ENCODE measurements around the gene NTNG1.

GRCh38 chr1:107362468-107363140 is 221.8 kb downstream of the NTNG1 start:
- TF ChIP-seq, protein P1, sequence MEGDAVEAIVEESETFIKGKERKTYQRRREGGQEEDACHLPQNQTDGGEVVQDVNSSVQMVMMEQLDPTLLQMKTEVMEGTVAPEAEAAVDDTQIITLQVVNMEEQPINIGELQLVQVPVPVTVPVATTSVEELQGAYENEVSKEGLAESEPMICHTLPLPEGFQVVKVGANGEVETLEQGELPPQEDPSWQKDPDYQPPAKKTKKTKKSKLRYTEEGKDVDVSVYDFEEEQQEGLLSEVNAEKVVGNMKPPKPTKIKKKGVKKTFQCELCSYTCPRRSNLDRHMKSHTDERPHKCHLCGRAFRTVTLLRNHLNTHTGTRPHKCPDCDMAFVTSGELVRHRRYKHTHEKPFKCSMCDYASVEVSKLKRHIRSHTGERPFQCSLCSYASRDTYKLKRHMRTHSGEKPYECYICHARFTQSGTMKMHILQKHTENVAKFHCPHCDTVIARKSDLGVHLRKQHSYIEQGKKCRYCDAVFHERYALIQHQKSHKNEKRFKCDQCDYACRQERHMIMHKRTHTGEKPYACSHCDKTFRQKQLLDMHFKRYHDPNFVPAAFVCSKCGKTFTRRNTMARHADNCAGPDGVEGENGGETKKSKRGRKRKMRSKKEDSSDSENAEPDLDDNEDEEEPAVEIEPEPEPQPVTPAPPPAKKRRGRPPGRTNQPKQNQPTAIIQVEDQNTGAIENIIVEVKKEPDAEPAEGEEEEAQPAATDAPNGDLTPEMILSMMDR (IDR thresholded peaks at IDR 0.05): no peak
- no peak for TF ChIP-seq EP300 (IDR thresholded peaks at IDR 0.05)
